Measurements from ENCODE around the gene DCLK1. TPM values are rescaled to one million over a fixed set of nuclear protein-coding genes. Genes with fewer than 3 reads are reported as not detected.
A peak's percentile ranks its signal among the peaks of the same experiment; 100 is the strongest.

DCLK1 gene
- total and polyA plus RNA-seq, 7 donors, result 1.2 to 64.8 (median 10.2) TPM

DNA sequence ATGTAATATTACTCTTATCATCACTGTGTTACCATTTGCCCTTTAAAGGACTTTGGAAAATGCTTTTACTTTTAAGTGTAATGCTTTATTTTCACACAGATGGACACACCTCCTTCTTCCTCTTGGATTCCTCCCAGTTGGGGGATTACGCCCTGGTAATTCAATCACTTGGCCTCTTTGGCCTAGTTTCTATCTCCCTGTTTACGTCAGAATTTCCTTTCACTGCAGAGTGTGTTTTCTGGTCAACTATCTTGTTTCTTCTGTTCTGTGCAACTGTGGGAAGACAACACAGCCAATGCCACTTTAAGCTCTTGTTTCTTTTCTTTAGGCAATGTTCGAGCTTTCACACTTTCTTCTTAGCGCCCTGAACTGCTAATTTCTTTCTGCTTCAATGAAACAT, 397.4 kb downstream of the DCLK1 start:
- no peak overlapping the region for H3K4me3 ChIP-seq
- H3K36me3 ChIP-seq, result no peaks in the 10 kb centered on the region
- peaks cover 0 to 22% (median 12%) of the 10 kb centered on the region in 4 donors for H3K4me1 ChIP-seq
- peak overlapping the region in 1 of 4 donors; percentile 32 for H3K27ac ChIP-seq
- H3K27me3 ChIP-seq, result no peaks in the 10 kb centered on the region
- intact Hi-C loops (cut with DNase I), result no loop called here
- H3K9me3 ChIP-seq, result no peaks in the 10 kb centered on the region
- no peak for TF ChIP-seq POLR2AphosphoS5 (IDR thresholded peaks at IDR 0.05)
- TF ChIP-seq EP300 (IDR thresholded peaks at IDR 0.05), result no peak
- TF ChIP-seq POLR2A (IDR thresholded peaks at IDR 0.05), result no peak
- 59 to 72% methylated on average over 4 of the region's 4 CpGs for WGBS, 2 donors
- DNase-seq, result no peak

DNA sequence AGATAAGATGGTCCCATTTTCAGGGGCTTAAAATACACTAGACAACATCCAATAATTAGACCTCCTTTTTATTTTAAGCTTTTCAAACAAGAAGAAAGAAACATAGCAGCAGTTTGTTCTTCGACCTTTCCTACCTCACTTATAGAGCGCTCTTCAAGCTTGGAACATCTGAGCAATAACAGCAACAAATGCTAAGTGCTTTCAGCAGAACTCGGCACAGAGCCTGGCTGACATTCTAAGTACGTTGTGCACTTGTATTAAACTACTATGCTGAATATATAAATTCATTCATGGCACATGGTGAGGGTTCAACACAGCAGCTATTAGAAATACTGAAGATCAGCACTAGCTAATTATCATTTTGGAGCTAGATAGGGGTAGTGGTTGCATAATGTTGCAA, 398.6 kb downstream of the DCLK1 start:
- intact Hi-C loops (cut with DNase I), result no loop called here
- Histone ChIP-seq H3K27me3 (no peaks in the 10 kb centered on the region), H3K36me3 (no peaks in the 10 kb centered on the region), H3K4me3 (no peak overlapping the region), H3K9me3 (no peaks in the 10 kb centered on the region), H3K27ac (peak overlapping the region in 3 of 4 donors; percentile 43 to 49 (median 44)), H3K4me1 (peaks cover 0 to 22% (median 16%) of the 10 kb centered on the region in 4 donors)
- DNase-seq, result peak; percentile 77
- WGBS, 2 donors, result 77 to 81% methylated on average over 4 of the region's 4 CpGs
- TF ChIP-seq EP300 (IDR thresholded peaks at IDR 0.05) (no peak), POLR2A (IDR thresholded peaks at IDR 0.05) (no peak), POLR2AphosphoS5 (IDR thresholded peaks at IDR 0.05) (peak in 2 of 4 donors; percentile 51)
- TF ChIP-seq, protein P1, sequence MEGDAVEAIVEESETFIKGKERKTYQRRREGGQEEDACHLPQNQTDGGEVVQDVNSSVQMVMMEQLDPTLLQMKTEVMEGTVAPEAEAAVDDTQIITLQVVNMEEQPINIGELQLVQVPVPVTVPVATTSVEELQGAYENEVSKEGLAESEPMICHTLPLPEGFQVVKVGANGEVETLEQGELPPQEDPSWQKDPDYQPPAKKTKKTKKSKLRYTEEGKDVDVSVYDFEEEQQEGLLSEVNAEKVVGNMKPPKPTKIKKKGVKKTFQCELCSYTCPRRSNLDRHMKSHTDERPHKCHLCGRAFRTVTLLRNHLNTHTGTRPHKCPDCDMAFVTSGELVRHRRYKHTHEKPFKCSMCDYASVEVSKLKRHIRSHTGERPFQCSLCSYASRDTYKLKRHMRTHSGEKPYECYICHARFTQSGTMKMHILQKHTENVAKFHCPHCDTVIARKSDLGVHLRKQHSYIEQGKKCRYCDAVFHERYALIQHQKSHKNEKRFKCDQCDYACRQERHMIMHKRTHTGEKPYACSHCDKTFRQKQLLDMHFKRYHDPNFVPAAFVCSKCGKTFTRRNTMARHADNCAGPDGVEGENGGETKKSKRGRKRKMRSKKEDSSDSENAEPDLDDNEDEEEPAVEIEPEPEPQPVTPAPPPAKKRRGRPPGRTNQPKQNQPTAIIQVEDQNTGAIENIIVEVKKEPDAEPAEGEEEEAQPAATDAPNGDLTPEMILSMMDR (IDR thresholded peaks at IDR 0.05), result no peak

DNA sequence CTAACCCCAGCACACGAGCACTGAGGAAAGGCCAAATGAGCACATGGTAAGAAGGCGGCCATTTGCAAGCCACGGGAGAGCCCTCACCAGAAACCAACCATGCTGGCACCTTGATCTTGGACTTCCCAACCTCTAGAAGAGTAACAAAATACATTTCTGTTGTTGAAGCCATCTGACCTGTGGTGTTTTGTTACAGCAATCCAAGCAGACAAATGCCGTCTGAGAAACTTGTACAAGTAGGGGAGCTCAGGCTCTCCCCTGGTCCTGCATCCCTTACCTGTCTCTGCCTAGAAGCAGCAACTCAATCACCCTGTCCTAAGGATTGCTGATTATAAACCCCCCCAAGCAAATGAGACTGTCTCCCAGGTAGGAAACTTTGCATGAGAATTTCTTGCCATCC, 399.7 kb downstream of the DCLK1 start:
- Histone ChIP-seq H3K4me3 (no peak overlapping the region), H3K27ac (no peak overlapping the region), H3K27me3 (no peaks in the 10 kb centered on the region), H3K9me3 (no peaks in the 10 kb centered on the region), H3K36me3 (no peaks in the 10 kb centered on the region), H3K4me1 (peaks cover 0 to 22% (median 17%) of the 10 kb centered on the region in 4 donors)
- no peak for DNase-seq
- TF ChIP-seq, protein P1 (IDR thresholded peaks at IDR 0.05), result no peak
- no peak for TF ChIP-seq POLR2A (IDR thresholded peaks at IDR 0.05)
- no peak for TF ChIP-seq POLR2AphosphoS5 (IDR thresholded peaks at IDR 0.05)
- no peak for TF ChIP-seq EP300 (IDR thresholded peaks at IDR 0.05)
- WGBS, 2 donors, result 87 to 94% methylated on average over 4 of the region's 4 CpGs
- intact Hi-C loops (cut with DNase I), result no loop called here

DNA sequence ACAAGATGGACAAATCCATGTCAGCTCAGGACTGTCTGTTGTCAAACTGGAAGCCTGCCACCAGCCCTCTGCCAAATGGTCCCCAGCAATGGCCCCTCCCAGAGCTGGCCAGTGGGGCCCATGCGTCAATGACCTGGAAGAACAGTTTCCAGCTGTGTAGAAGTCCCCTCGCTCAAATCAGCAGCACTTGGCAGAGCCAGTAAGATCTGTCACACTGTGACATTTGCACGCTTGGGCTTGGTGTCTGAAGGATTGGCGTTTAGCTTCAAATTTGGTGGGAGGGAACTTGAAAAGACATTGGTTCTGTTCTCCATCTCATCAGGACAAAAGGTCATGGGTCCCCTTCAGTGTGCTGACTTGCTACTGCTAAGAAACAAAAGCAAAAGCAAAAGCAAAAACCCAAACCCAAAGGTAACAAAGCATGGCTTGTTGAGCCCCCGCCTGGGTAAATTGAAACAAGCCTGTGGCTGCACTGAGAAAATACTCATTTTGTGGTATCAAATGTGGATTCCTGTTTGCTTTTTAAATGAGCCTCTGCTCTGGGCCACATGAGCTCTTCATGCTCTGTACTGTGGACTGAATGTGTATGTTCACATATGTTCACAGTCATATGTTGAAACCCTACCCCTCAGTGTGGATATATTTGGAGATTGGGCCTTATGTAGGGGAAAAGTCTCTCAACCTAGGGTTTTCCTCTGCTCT, 401.1 kb downstream of the DCLK1 start:
- Histone ChIP-seq H3K27me3 (no peaks in the 10 kb centered on the region), H3K4me1 (peaks cover 0 to 23% (median 18%) of the 10 kb centered on the region in 4 donors), H3K4me3 (no peak overlapping the region), H3K27ac (peak overlapping the region in 1 of 4 donors; percentile 18), H3K36me3 (no peaks in the 10 kb centered on the region), H3K9me3 (no peaks in the 10 kb centered on the region)
- DNase-seq, result no peak
- 76% methylated on average over 5 of the region's 5 CpGs for WGBS, 2 donors
- TF ChIP-seq EP300 (IDR thresholded peaks at IDR 0.05) (no peak), POLR2AphosphoS5 (IDR thresholded peaks at IDR 0.05) (no peak)
- intact Hi-C loops (cut with DNase I), result no loop called here

DNA sequence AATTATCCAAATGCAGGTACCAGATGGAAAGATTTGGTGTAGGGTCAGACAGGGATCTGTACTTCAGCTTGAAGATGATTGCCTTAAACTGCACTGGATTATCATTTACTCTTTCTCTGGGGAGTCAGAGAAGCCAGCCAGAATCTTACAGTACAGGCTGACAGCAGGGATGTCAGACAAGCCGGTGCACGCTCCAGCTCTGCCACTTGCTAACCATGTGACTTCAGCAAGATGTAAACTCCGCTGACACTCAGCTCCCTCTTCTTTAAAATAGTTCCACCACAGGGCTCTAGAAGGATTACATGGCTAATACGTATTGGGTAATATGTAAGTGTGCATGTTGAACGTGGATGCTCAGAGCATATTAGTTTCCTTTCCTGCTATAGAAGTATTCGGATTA, 403.3 kb downstream of the DCLK1 start:
- intact Hi-C loops (cut with DNase I), result no loop called here
- WGBS, 2 donors, result 68 to 83% methylated on average over 6 of the region's 6 CpGs

More for the DNA sequence above, 403.3 kb downstream of the DCLK1 start:
- Histone ChIP-seq H3K27ac (peak overlapping the region in 1 of 4 donors; percentile 25), H3K4me1 (peaks cover 0 to 42% (median 32%) of the 10 kb centered on the region in 4 donors), H3K9me3 (no peaks in the 10 kb centered on the region), H3K27me3 (no peaks in the 10 kb centered on the region), H3K4me3 (no peak overlapping the region), H3K36me3 (no peaks in the 10 kb centered on the region)
- DNase-seq, result no peak
- TF ChIP-seq, protein P1 (IDR thresholded peaks at IDR 0.05), result no peak
- TF ChIP-seq POLR2AphosphoS5 (IDR thresholded peaks at IDR 0.05) (no peak), POLR2A (IDR thresholded peaks at IDR 0.05) (no peak), EP300 (IDR thresholded peaks at IDR 0.05) (peak in 1 of 4 donors; percentile 27)
